Pancreas (tissue), 10 donors: ENCODE measurements around the gene IL4R. TPM values are rescaled to one million over a fixed set of nuclear protein-coding genes. Genes with fewer than 3 reads are reported as not detected.

Experiments
- ATAC-seq, 4 donors: fragments of 200-7000 bp; cut with Tn5 transposase; one replicate each; pipeline versions ENCODE4 v1.8.0 to v1.9.1; 2020; ENCODE audit warnings: mild to moderate bottlenecking in 4 of 4, moderate library complexity in 4 of 4
- DNase-seq, 6 donors: peaks; one replicate each; pipeline ENCODE4 v3.0.0-alpha.2; 2020
- FAIRE-seq: peaks from 2 replicates; lab custom pipeline; 2012; peaks lifted over from hg19 to GRCh38; lab: Jason Lieb, UNC
- H3K27ac ChIP-seq, 4 donors: fragments of 200-600 bp; sonication (generic); 1 replicate in 3 of 4; 2 replicates in 1 of 4; pipeline versions ENCODE4 v1.5.0 to v1.8.0; 2020
- H3K27me3 ChIP-seq, 4 donors: fragments of 200-600 bp; one replicate each; pipeline ENCODE4 v1.8.0; 2021
- H3K36me3 ChIP-seq, 3 donors: fragments of 200-600 bp; sonication (generic) in 1 of 3; one replicate each; pipeline versions ENCODE4 v1.5.0 to v1.8.0; 2020 to 2021
- H3K4me1 ChIP-seq, 3 donors: fragments of 200-600 bp; one replicate each; pipeline ENCODE4 v1.8.0; 2021
- H3K4me3 ChIP-seq, 4 donors: fragments of 200-600 bp; sonication (generic) in 2 of 4; one replicate each; pipeline versions ENCODE4 v1.5.0 to v1.8.0; 2020 to 2021
- H3K9me3 ChIP-seq, 4 donors: fragments of 200-600 bp; one replicate each; pipeline ENCODE4 v1.8.0; 2021
- CTCF ChIP-seq, 4 donors: fragments of 200-600 bp; sonication (generic) in 3 of 4; IDR thresholded peaks; one replicate each; pipeline versions ENCODE4 v1.5.0 to v1.8.0; 2021; ENCODE audit warnings: antibody characterized with exemption in 4 of 4
- WGBS, 2 donors: extraction: QIAGEN DNeasy Blood & Tissue Kit; methylation state at CpG; one replicate each; pipeline ENCODE4 v1.1.7; 2013; 5-methylcytosine and 5-hydroxymethylcytosine counted together
- intact Hi-C, 3 donors: fragments of 100-400 bp; cut with DNase I; formaldehyde crosslinking; loops; one replicate each; pipeline versions ENCODE4 v1.11.1 to v1.14.2; 2022
- polyA plus RNA-seq, 2 donors: library from polyadenylated mRNA; stranded (reverse); fragments of 200-250 nt; gene quantifications; one replicate each; pipeline ENCODE4 v1.2.3, GENCODE V29; 2013
- total RNA-seq, 6 donors: library from RNA; stranded (reverse); fragmentation: NEBNext Ultra II Directional in 4 of 6; extraction: Animal tissue kit (Norgen Biotek cat#: 25700) in 4 of 6; gene quantifications; one replicate each; pipeline versions ENCODE4 v1.2.1 to v1.2.4, GENCODE V29; 2021 to 2023
- donor health status: healthy with polysubstance abuse.
- donor health status: DM: no; HTN: no; CAD: no; lungs with moderate emphysema.
- donor health status: DM: no; HTN: no; CAD: no.
- donor health status: control.
- donor health status: control.
- donor health status: Bipolar disorder and iron deficiency.
- donor health status: DM: yes; HTN: yes; CAD: no.
- donor health status: DM: no; HTN: no; CAD: no.
- donor health status: DM: no; HTN: no; CAD: no.
- donor health status: DM: yes; HTN: yes; CAD: no.

IL4R gene
- total and polyA plus RNA-seq, 8 donors, result 16.0 to 58.7 (median 30.3) TPM

GRCh38 chr16:27363246-27363632, 49.5 kb downstream of the IL4R start:
- no peak for ATAC-seq
- TF ChIP-seq CTCF (IDR thresholded peaks at IDR 0.05), result no peak
- no peaks in the 10 kb centered on the region for H3K9me3 ChIP-seq
- no peak for FAIRE-seq
- intact Hi-C loops, result loop anchor here in 1 of 3 donors (10.0 kb wide), 2 partner anchors 128 to 188 kb away; no protein-coding TSS in a partner anchor
- peaks cover 16 to 30% (median 20%) of the 10 kb centered on the region in 3 donors for H3K4me1 ChIP-seq
- H3K27me3 ChIP-seq, result no peaks in the 10 kb centered on the region
- peaks cover 0 to 6% (median 0%) of the 10 kb centered on the region in 3 donors for H3K36me3 ChIP-seq
- H3K4me3 ChIP-seq, result no peak overlapping the region
- DNase-seq, result peak in 1 of 6 donors; percentile 55
- peak overlapping the region in 1 of 4 donors; percentile 11 for H3K27ac ChIP-seq
- 94 to 97% methylated on average over 5 of the region's 5 CpGs for WGBS, 2 donors

- Histone ChIP-seq H3K4me1 (peaks cover 16 to 30% (median 20%) of the 10 kb centered on the region in 3 donors), H3K4me3 (no peak overlapping the region), H3K36me3 (peaks cover 0 to 5% (median 0%) of the 10 kb centered on the region in 3 donors), H3K9me3 (no peaks in the 10 kb centered on the region), H3K27me3 (no peaks in the 10 kb centered on the region), H3K27ac (peak overlapping the region in 2 of 4 donors; percentile 61 to 67)
- intact Hi-C loops, result loop anchor here in 1 of 3 donors (10.0 kb wide), 2 partner anchors 129 to 189 kb away; no protein-coding TSS in a partner anchor
- 74 to 77% methylated on average over 8 to 9 of the region's 9 CpGs for WGBS, 2 donors
- ATAC-seq (peak in 2 of 4 donors; percentile 4 to 29), DNase-seq (peak; percentile 42 to 85 (median 76)), FAIRE-seq (no peak)
- no peak for TF ChIP-seq CTCF (IDR thresholded peaks at IDR 0.05)
Measured at GRCh38 chr16:27363797-27364196, 50.0 kb downstream of the IL4R start.

GRCh38 chr16:27364493-27365141, 50.8 kb downstream of the IL4R start:
- TF ChIP-seq CTCF (IDR thresholded peaks at IDR 0.05), result no peak
- Histone ChIP-seq H3K27me3 (no peaks in the 10 kb centered on the region), H3K36me3 (no peaks in the 10 kb centered on the region), H3K27ac (peak overlapping the region; percentile 40 to 67 (median 52)), H3K4me3 (no peak overlapping the region), H3K9me3 (no peaks in the 10 kb centered on the region), H3K4me1 (peaks cover 16 to 30% (median 20%) of the 10 kb centered on the region in 3 donors)
- intact Hi-C loops, result loop anchor here in 1 of 3 donors (10.0 kb wide), 2 partner anchors 130 to 190 kb away; no protein-coding TSS in a partner anchor
- ATAC-seq, result peak; percentile 79 to 85 (median 80)
- FAIRE-seq, result no peak
- WGBS, 2 donors, result 15 to 25% methylated on average over 6 of the region's 6 CpGs
- DNase-seq, result peak in 3 of 6 donors; percentile 56 to 73 (median 63)

- ATAC-seq, result peak; percentile 7 to 30 (median 24)
- no peaks in the 10 kb centered on the region for H3K27me3 ChIP-seq
- DNase-seq, result peak in 1 of 6 donors; percentile 24
- peaks cover 16 to 30% (median 20%) of the 10 kb centered on the region in 3 donors for H3K4me1 ChIP-seq
- no peak for TF ChIP-seq CTCF (IDR thresholded peaks at IDR 0.05)
- H3K27ac ChIP-seq, result peak overlapping the region; percentile 40 to 67 (median 52)
- FAIRE-seq, result no peak
- H3K4me3 ChIP-seq, result no peak overlapping the region
- intact Hi-C loops, result loop anchor here in 1 of 3 donors (10.0 kb wide), 2 partner anchors 131 to 191 kb away; no protein-coding TSS in a partner anchor
- 62 to 73% methylated on average over 7 of the region's 7 CpGs for WGBS, 2 donors
- H3K9me3 ChIP-seq, result no peaks in the 10 kb centered on the region
- no peaks in the 10 kb centered on the region for H3K36me3 ChIP-seq
Measured at GRCh38 chr16:27365142-27366089, 51.6 kb downstream of the IL4R start.
